Body of pancreas (tissue), 4 donors: ENCODE measurements around the gene MRTFB. TPM values are rescaled to one million over a fixed set of nuclear protein-coding genes. Genes with fewer than 3 reads are reported as not detected.

Source experiments
- ATAC-seq: fragments of 150-250 bp; one replicate; pipeline ENCODE4 v1.9.1; 2016
- DNase-seq, 4 donors: peaks; one replicate each; pipeline ENCODE4 v3.0.0-alpha.2; 2019
- H3K27ac ChIP-seq, 4 donors: fragments of 200-600 bp; sonication (generic); 1 replicate in 3 of 4; 2 replicates in 1 of 4; pipeline versions ENCODE4 v1.5.1 to v1.6.1; 2016 to 2019; ENCODE audit warnings: mild to moderate bottlenecking in 1 of 4, mixed read lengths in 1 of 4, moderate library complexity in 1 of 4
- H3K27me3 ChIP-seq, 2 donors: fragments of 200-600 bp; sonication (generic); one replicate each; pipeline ENCODE4 v1.6.0; 2016; ENCODE audit warnings: mild to moderate bottlenecking in 1 of 2
- H3K36me3 ChIP-seq, 2 donors: fragments of 200-600 bp; sonication (generic); replicated peaks in 1 of 2; 2 replicates each; pipeline ENCODE4 v1.5.1; 2016; ENCODE audit warnings: low read depth in 2 of 2; ENCODE audit not compliant: insufficient read depth in 1 of 2
- H3K4me1 ChIP-seq: fragments of 200-600 bp; sonication (generic); one replicate; pipeline ENCODE4 v1.6.0; 2016
- H3K4me3 ChIP-seq, 2 donors: fragments of 200-600 bp; sonication (generic); 1 replicate in 1 of 2; 2 replicates in 1 of 2; pipeline ENCODE4 v1.5.1; 2016 to 2019
- H3K9me3 ChIP-seq, 3 donors: fragments of 200-600 bp; sonication (generic); 1 replicate in 2 of 3; 2 replicates in 1 of 3; pipeline ENCODE4 v1.5.1; 2016
- CTCF ChIP-seq, 7 experiments: fragments of 450-650 bp in 4 of 7; fragments of 200-600 bp in 3 of 7; sonication (generic) in 3 of 7; IDR thresholded peaks; one replicate each; pipeline ENCODE4 v1.5.1; 2016 to 2019; ENCODE audit warnings: antibody characterized with exemption in 7 of 7
- POLR2A ChIP-seq, 3 donors: fragments of 450-650 bp; IDR thresholded peaks; one replicate each; pipeline ENCODE4 v1.6.1; 2016; ENCODE audit warnings: antibody characterized with exemption in 3 of 3, mild to moderate bottlenecking in 2 of 3
- WGBS, 2 donors: methylation state at CpG; one replicate each; pipeline ENCODE4 v1.1.5; 2017; 5-methylcytosine and 5-hydroxymethylcytosine counted together
- intact Hi-C: fragments of 100-400 bp; cut with DNase I; formaldehyde crosslinking; loops from one replicate; pipeline ENCODE4 v1.15.1; 2023
- total RNA-seq, 2 donors: library from RNA; depleted of rRNA; stranded (reverse); fragments of >200 nt; gene quantifications; one replicate each; pipeline ENCODE4 v1.1.0, GENCODE V29; 2016

MRTFB gene
- total RNA-seq, 2 donors from 2014 or later = 39.2 to 46.8 TPM

GRCh38 chr16:14095883-14096551 lies 24.9 kb downstream of the MRTFB start:
- H3K27ac ChIP-seq = peak overlapping the region; percentile 77 to 91 (median 87)
- DNase-seq = peak; percentile 49 to 67 (median 65)

GRCh38 chr16:14097182-14097959 lies 26.3 kb downstream of the MRTFB start:
- peak overlapping the region; percentile 77 to 91 (median 90) for H3K27ac ChIP-seq
- ATAC-seq (peak; percentile 97), DNase-seq (peak; percentile 72 to 90 (median 78))
- no peaks in the 10 kb centered on the region for H3K9me3 ChIP-seq
- no peaks in the 10 kb centered on the region for H3K27me3 ChIP-seq
- TF ChIP-seq POLR2A (IDR thresholded peaks at IDR 0.05) (no peak), CTCF (IDR thresholded peaks at IDR 0.05) (no peak)
- no peak overlapping the region for H3K4me3 ChIP-seq
- WGBS, 2 donors = 12 to 22% methylated on average over 4 of the region's 4 CpGs
- intact Hi-C loops = no loop called here
- H3K4me1 ChIP-seq = peaks cover 94% of the 10 kb centered on the region
- no peaks in the 10 kb centered on the region for H3K36me3 ChIP-seq

More at GRCh38 chr16:14095883-14096551, 24.9 kb downstream of the MRTFB start:
- Histone ChIP-seq H3K9me3 (no peaks in the 10 kb centered on the region), H3K4me1 (peaks cover 92% of the 10 kb centered on the region), H3K36me3 (no peaks in the 10 kb centered on the region), H3K4me3 (no peak overlapping the region), H3K27me3 (no peaks in the 10 kb centered on the region)
- ATAC-seq = peak; percentile 63
- WGBS, 2 donors = 57 to 62% methylated on average over 9 of the region's 9 CpGs
- intact Hi-C loops = no loop called here
- TF ChIP-seq POLR2A (IDR thresholded peaks at IDR 0.05) (no peak), CTCF (IDR thresholded peaks at IDR 0.05) (no peak)

- no peak for DNase-seq
- H3K36me3 ChIP-seq = no peaks in the 10 kb centered on the region
- H3K4me3 ChIP-seq = no peak overlapping the region
- H3K4me1 ChIP-seq = peaks cover 94% of the 10 kb centered on the region
- intact Hi-C loops = no loop called here
- no peaks in the 10 kb centered on the region for H3K9me3 ChIP-seq
- peak overlapping the region; percentile 77 to 91 (median 90) for H3K27ac ChIP-seq
- no peak for TF ChIP-seq CTCF (IDR thresholded peaks at IDR 0.05)
- TF ChIP-seq POLR2A (IDR thresholded peaks at IDR 0.05) = no peak
- H3K27me3 ChIP-seq = no peaks in the 10 kb centered on the region
- 21 to 30% methylated on average over 2 of the region's 2 CpGs for WGBS, 2 donors
- ATAC-seq = no peak
Observed at GRCh38 chr16:14098081-14098480, 27.0 kb downstream of the MRTFB start.

GRCh38 chr16:14100825-14101224 lies 29.7 kb downstream of the MRTFB start:
- Histone ChIP-seq H3K4me3 (no peak overlapping the region), H3K4me1 (peaks cover 86% of the 10 kb centered on the region), H3K36me3 (no peaks in the 10 kb centered on the region), H3K27me3 (no peaks in the 10 kb centered on the region), H3K27ac (peak overlapping the region in 2 of 4 donors; percentile 6 to 91), H3K9me3 (no peaks in the 10 kb centered on the region)
- no peak for TF ChIP-seq POLR2A (IDR thresholded peaks at IDR 0.05)
- no peak for TF ChIP-seq CTCF (IDR thresholded peaks at IDR 0.05)
- ATAC-seq (no peak), DNase-seq (no peak)
- intact Hi-C loops = no loop called here
- WGBS, 2 donors = 31% methylated on average over 2 of the region's 2 CpGs
